SH-SY5Y (cell line): ENCODE measurements around the gene FOXP1.

Experiments
- GATA2 ChIP-seq: IDR thresholded peaks from 2 replicates; pipeline ENCODE4 v1.6.1; 2011; ENCODE audit warnings: mild to moderate bottlenecking, low read depth, low read length
- GATA3 ChIP-seq: IDR thresholded peaks from 2 replicates; pipeline ENCODE4 v1.6.1; 2011; ENCODE audit warnings: low read depth, mild to moderate bottlenecking, low read length, moderate library complexity

Gene FOXP1

GRCh38 chr3:71247221-71247957, 336.1 kb downstream of the FOXP1 start:
- TF ChIP-seq GATA3, result no peak
- no peak for TF ChIP-seq GATA2

DNA sequence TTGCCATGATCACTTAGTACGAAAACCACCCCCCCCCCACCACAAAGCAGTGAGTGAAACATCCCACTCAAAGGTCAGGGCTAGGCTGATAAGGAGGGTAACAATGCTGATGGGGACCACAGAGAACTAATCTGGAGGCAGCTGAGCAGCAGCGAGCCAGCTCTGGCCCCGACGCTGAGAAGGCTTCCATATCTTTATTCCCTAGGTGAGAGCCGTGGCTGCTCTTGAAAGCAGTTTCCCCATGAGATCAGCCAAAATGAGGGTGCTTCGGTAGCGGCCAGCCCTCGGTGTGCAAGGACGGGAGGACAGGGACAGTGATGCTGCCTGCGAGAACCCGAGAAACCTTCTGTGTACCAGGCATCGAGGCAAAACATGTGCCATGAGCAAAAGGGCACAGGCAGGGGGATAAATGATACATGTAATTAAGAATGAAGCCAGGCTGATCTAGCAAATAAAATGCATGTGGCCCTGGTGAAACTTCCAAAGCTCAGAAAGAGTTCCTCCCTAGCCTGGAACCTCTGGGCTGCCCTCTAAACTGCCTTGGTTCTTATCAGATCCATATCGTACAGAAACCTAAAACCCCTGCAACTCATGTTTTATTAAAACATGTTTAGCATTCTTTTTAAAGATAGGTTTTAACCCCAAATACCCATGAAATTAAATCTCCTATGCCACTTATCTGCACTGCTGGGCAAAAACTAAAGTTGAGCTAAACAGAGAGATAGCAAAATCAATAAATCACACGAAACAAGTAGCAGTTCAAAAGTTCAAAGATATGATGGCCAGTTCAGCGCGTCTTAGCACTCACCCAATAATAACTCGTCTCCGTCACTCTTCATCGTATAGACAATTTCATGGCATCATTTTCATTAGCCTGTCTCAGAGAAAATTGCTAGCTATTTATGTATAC, 337.3 kb downstream of the FOXP1 start:
- no peak for TF ChIP-seq GATA3
- peak; percentile 49 for TF ChIP-seq GATA2

GRCh38 chr3:71244826-71245488, 338.6 kb downstream of the FOXP1 start:
- TF ChIP-seq GATA2 (no peak), GATA3 (no peak)

GRCh38 chr3:71244153-71244825, 339.2 kb downstream of the FOXP1 start:
- no peak for TF ChIP-seq GATA2
- no peak for TF ChIP-seq GATA3

DNA sequence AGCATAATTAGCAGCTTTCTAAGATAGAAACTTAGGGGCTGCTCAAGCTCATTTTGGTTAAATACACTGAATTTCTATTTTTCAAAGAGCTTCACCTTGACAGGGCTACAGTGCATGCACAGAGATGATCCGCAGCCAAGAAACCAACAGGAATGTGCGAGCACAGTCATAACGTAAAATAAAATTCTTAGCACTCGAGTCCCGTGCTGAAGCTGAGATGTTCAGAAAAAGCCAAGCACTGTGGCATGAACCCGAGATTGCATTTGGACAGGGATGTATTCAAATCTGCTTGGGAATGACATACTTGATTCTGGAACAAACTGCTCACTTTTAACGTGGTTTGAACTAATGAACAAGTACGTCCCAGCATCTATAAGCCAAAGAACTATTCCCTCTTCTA, 340.3 kb downstream of the FOXP1 start:
- TF ChIP-seq GATA3 (no peak), GATA2 (no peak)

DNA sequence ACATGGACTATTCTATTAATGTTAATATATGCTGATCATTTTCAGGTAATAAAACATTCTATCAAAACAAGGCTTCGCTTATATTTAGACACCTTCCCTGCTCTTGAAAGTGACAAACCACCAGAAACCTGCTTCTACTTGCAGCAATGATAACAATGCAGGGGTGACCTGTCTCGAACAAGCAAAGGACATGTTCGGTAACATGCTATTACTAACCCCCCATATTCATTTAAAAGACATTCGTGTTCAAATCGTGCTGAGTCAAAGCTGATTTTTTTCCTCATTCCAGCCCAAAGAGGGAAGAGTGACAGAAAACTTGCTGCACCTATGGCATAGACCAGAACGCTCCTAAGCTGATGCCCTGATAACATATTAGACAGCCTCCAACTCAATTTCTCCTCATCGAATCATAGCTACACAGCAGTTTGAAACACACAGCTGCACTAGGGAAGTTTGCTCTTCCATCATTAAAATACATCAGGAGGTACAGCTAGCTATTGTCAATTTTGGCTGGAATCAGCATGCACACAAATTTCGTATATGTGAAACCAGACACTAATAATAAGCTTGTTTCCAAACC, 341.5 kb downstream of the FOXP1 start:
- peak; percentile 54 for TF ChIP-seq GATA3
- TF ChIP-seq GATA2, result peak; percentile 88

DNA sequence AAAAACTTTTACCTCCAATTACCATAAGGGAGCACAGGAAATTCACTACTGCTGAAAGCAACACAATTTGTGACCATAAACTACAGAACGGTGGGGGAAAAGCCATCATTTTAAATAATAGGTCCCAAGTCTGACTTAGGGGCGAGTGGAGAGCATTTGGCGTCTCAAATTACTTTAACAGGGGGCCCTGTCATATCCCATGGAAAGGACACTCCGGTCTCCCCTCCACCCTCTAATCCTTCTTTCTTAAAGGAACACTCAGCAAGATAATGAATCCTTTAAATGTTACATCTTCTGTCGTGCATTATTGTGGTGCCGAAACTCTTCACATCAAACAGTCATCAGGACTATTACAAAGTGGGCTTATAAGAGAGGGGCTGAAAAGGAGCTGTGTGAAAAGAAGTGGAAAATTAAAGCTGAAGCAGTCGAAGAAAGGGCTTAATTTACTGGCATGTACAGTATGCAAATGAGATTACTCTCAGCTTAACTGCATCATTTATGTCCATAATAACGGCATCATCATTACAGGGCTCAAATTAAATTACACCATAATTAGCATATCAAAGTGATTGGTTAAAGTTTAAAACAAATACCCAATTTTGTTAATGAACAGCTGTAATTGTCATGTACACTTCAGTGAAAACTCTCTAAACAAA, 342.2 kb downstream of the FOXP1 start:
- TF ChIP-seq GATA3, result no peak
- TF ChIP-seq GATA2, result no peak

DNA sequence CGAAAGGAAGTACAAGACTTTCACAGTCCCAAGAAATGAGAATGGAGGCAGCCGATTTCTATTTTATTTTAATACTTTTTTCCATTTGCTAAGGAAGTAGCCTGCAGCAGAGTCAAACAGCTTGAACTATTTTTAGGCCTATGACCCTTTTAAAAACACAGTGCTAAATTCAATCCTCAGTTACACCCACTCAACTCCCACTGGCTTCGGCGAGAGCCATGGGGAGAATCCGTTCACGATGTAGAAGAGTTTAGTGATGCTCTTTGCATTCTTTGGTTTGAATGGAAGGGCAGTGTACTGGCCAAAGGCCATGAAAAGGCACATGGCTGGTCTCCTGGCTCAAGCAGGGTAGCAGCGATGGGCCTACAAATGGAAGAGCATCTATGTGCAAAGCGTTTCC, 343.5 kb downstream of the FOXP1 start:
- TF ChIP-seq GATA3 (no peak), GATA2 (no peak)

- no peak for TF ChIP-seq GATA3
- no peak for TF ChIP-seq GATA2
Observed at GRCh38 chr3:71238355-71238757, 345.2 kb downstream of the FOXP1 start.

DNA sequence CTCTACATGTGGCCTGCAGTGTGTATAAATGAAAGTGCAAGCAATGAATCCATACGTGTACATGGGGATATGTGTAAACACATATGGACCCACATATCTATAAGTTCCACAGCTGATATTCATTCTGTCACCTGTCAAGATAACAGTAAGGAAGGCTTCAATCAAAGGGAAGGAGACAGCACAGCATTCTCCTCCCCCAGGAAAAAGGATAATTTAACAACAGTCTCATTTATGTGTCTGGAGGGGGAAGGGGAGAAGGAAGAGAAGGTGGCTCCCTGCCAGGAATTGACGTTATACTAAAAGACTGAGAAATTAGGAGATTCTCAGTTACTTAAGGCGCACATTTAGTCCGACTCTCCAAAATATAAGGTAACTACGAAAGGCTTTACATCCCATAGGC, 345.9 kb downstream of the FOXP1 start:
- TF ChIP-seq GATA2 (no peak), GATA3 (no peak)

DNA sequence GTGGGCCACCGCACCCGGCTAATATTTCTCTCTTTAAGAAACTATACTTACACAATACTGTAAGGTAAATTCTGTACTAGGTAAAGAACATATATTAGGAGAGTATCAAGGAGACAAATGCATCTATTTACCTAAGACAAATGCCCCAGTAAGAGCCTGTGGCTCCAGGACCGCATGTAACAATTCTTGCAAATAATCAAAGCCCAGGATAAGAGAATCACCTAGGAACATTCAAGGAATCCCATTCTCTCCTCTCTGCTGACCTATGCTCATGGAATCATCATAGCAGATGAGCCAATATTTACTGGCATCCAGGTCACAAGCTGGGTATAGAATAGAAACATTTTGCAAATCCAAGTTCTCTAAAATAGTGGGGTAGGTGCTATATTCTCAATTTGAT, 347.7 kb downstream of the FOXP1 start:
- TF ChIP-seq GATA2 (no peak), GATA3 (no peak)

DNA sequence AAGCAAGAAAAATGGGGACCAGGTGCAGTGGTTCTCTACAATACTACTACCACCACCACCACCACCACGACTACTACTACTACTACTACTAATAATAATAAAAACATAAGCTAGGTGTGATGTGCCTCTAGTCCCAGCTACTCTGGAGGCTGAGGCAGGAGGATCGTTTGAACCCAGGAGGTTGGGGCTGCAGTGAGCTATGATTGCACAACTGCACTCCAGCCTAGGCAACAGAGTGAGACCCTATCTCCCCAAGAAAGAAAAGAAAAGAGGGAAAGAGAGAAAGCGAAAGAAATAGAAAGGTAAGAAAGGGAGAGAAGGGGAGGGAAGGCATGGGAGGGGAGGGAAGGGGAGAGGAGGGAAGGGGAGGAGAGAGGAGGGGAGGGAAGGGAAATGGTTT, 350.6 kb downstream of the FOXP1 start:
- TF ChIP-seq GATA3, result no peak
- TF ChIP-seq GATA2, result no peak

GRCh38 chr3:71232175-71232679, 351.3 kb downstream of the FOXP1 start:
- TF ChIP-seq GATA3 (no peak), GATA2 (no peak)
